GM15510 (cell line): ENCODE data around the gene CNGA3.

Source experiments
- POLR2A ChIP-seq: IDR thresholded peaks from 3 replicates; pipeline ENCODE4 v1.6.1; 2011; ENCODE audit warnings: borderline replicate concordance; ENCODE audit not compliant: insufficient read length; ENCODE audit errors: extremely low read depth

CNGA3 gene

GRCh38 chr2:98346311-98347236 lies at the start of gene CNGA3:
CNGA3 (plus strand) TSS chr2:98346456; CDS start chr2:98369976, 23,520 bp downstream.
- TF ChIP-seq POLR2A = no peak

- no peak for TF ChIP-seq POLR2A
Observed at GRCh38 chr2:98297817-98298682, 48.2 kb upstream of the CNGA3 start.

- no peak for TF ChIP-seq POLR2A
Observed at GRCh38 chr2:98298683-98299164, 47.5 kb upstream of the CNGA3 start.

DNA sequence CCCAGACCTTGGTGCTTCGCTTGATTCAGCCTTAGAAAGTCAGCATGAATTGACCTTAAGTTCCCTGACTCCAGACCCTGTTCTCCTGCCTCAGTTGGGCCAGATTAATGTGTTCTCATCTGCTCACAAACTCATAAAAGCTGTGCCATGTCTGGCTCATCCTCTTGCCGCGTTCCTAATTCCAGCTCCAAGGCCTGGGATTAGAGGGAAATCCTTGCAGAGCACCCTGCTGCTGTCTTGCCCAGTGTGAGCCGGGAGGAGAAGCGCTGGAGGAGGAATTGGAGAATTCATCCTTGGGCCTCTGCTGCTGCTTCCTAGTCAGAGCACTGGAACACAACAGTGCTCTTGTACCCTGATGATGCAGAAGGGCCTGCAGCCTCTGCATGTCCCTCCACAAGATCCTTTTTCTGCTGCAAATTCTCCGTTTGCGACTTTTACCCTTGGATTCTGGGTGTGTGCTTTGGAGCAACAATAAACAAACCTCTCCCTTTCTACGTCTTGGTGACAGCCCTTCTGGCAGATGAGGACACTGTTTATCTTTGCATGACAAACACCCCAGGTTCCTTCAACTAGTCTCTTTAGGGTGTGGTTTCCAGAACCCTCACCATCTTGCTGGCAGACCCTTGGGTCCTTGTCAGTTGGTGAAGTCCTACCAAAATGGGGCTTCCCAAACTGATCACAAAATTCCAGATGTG lies 46.9 kb upstream of the CNGA3 start:
- no peak for TF ChIP-seq POLR2A

- TF ChIP-seq POLR2A = no peak
Observed at GRCh38 chr2:98300141-98300874, 45.9 kb upstream of the CNGA3 start.

DNA sequence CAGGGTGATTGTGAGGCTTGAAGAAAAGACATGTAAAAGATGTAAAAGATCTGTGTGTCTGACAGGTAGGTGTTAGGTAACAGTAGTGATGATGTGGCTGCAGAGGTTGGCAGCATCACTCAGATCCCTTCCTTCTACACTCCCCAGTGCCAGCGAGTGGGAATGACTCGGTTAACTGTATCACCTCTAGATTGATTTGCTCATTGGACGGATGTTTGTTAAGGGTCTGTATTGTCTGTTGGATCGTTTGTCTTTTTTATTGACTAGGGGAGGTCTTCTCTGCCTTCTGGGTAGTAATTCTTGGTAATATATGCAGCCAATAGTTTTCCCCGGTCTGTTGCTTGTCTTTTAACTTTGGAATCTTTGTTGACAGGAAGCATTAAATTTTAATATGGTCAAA lies 44.8 kb upstream of the CNGA3 start:
- TF ChIP-seq POLR2A = no peak

DNA sequence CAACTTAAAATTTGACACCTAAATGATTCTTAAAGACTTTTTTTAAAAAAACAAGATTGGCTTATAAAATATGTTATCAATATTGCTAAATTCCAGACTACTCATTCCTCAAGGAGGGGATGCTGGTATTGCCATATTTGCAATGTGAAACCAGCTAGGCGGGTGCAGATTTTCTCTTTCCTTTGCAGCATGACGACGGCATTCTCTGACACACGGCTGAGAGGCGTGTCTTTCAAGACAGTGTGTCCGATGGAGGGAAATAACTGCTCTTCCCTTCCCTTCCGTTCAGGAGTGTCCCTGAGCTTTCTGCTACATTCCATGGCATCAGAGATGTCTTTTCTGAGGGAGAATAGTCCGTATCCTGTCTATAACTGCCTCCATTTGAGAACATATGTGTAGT lies 38.2 kb upstream of the CNGA3 start:
- TF ChIP-seq POLR2A = no peak

GRCh38 chr2:98308532-98308931 lies 37.7 kb upstream of the CNGA3 start:
- no peak for TF ChIP-seq POLR2A

DNA sequence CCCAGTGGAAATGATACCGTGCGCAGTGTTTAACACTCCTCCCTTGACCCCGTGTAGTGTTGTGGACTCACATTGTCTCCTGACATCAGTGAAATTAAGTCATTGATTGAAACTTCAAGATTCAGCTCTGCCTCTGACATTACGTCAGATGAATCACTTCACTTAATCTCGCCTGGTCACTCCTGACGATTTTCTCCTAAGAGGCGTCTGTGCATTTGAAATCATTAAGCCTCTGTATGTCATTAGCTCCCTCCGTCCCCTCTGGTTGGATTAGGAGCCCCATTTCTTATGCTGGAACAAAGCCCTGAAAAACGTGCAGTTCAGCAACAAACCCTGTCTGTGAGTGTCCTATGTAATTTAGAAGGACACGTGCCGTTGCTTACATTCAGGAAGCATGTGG lies 36.7 kb upstream of the CNGA3 start:
- no peak for TF ChIP-seq POLR2A

DNA sequence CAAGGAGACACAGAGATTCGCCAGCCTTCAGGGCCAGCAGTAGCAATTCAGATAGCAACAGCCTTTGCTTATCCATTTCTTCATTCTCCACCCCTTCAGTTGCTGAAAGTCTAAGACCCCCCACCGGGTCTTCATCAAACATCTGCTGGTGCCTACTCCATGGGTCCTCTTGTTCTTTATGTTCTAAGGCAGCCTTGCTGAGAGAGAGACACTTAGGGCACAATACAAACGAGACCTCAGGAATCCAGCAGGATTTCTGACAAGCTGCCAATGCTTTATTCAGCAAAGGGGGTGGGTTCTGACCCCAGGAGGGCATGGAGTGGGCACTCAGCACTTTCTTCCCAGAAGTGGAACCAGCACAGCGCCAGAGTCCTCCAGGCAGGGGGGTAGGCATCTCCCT lies 36.2 kb upstream of the CNGA3 start:
- no peak for TF ChIP-seq POLR2A

DNA sequence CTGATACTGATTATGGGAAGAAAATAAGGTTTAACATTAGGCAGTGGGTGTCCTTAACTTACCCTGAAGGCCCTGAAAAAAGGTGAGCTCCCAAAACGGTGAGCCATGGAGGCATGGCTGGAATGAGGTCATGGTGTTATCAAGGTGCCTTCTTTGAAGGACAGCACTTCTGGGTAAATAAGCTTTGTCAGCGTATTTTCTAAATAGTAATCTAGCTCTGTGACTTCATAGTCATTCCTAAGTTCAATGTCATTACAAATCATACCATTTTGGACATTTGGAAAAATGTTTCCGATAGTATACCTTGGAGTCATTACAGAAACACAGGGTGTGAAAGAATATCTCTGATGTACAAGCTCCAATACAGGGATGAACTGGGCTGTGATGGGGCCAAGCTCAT lies 35.2 kb upstream of the CNGA3 start:
- TF ChIP-seq POLR2A = no peak

DNA sequence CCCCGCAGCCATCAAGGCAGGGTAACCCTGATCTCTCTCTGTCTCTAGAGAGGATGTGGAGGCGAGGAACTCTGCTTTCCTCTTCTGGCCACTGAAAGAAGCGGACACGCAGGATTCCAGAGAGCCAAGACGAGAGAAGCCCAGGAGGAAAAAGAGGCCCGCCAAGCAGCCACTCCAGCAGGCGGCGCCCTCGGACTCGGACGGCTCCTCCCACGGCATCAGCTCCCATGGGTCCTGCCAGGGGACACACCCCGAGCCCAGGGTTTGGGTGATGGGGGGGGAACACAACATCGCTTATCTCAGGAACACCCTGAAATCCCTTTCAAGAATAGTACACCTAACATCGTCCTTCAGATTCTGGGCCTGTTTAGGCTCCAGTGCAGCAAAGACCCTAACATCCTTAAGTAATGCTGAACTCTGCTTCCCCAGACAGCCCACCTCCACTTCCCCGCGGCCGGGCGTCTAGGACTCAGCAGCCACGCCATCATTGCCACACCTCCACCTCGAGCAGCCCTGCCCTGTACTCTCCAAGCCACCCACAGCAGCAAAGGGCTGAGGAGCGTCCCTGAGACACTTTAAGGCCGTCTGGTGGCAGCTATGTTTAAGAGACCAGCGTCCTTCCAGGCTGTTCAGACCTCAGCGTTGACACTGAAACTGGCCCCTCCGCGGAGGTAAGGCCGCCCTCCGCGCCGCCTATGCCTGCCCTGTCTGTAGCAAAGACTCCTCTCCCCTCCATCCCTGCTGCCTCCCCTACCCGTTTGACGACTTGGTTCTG lies 34.3 kb upstream of the CNGA3 start:
- no peak for TF ChIP-seq POLR2A

GRCh38 chr2:98313492-98314250 lies 32.6 kb upstream of the CNGA3 start:
- no peak for TF ChIP-seq POLR2A
